ENCODE data around the gene MARF1.
A peak's percentile ranks its signal among the peaks of the same experiment; 100 is the strongest.
"Not testable (repeated sequence)": the region's sequence is repeated elsewhere in the genome, so short reads cannot be mapped to it uniquely, and the experiment has no call there.

Gene MARF1

GRCh38 chr16:15650698-15651171, 7.8 kb upstream of the MARF1 start:
- no peak for DNase-seq

- DNase-seq, result peak in 1 of 2 experiments; percentile 16
Measured at GRCh38 chr16:15650019-15650697, 7.2 kb upstream of the MARF1 start, which contains the start of gene NDE1. Gene NDE1 (plus strand): TSS chr16:15650245. CDS start chr16:15664779, 14,534 bp downstream.

GRCh38 chr16:15649727-15650018, 6.7 kb upstream of the MARF1 start:
- DNase-seq, result no peak

- DNase-seq, result not testable (repeated sequence)
Measured at GRCh38 chr16:15649311-15649710, 6.4 kb upstream of the MARF1 start.

- no peak for DNase-seq
Measured at GRCh38 chr16:15648135-15648730, 5.3 kb upstream of the MARF1 start.

GRCh38 chr16:15647294-15648014, 4.5 kb upstream of the MARF1 start:
- DNase-seq, result no peak

- DNase-seq, result not testable (repeated sequence)
Measured at GRCh38 chr16:15646557-15647293, 3.8 kb upstream of the MARF1 start.

GRCh38 chr16:15644962-15645465, 2.1 kb upstream of the MARF1 start:
- DNase-seq, result not testable (repeated sequence)

- no peak for DNase-seq
Measured at GRCh38 chr16:15644267-15644961, 1.5 kb upstream of the MARF1 start.

GRCh38 chr16:15643946-15644250, 944 bp upstream of the MARF1 start:
- no peak for DNase-seq

GRCh38 chr16:15642557-15643047, 352 bp downstream of the MARF1 start:
- DNase-seq, result no peak

- DNase-seq, result no peak
Measured at GRCh38 chr16:15641753-15642556, 999 bp downstream of the MARF1 start.

GRCh38 chr16:15640966-15641365, 2.0 kb downstream of the MARF1 start:
- no peak for DNase-seq

GRCh38 chr16:15639061-15639568, 3.8 kb downstream of the MARF1 start:
- no peak for DNase-seq

- no peak for DNase-seq
Measured at GRCh38 chr16:15636392-15636873, 6.5 kb downstream of the MARF1 start.

- DNase-seq, result no peak
Measured at GRCh38 chr16:15635926-15636325, 7.0 kb downstream of the MARF1 start.

GRCh38 chr16:15631730-15632409, 11.1 kb downstream of the MARF1 start:
- DNase-seq, result no peak

- no peak for DNase-seq
Measured at GRCh38 chr16:15621889-15622288, 21.1 kb downstream of the MARF1 start.

GRCh38 chr16:15621456-15621855, 21.5 kb downstream of the MARF1 start:
- DNase-seq, result no peak

GRCh38 chr16:15620611-15621195, 22.3 kb downstream of the MARF1 start:
- DNase-seq, result no peak

Data from cerebellar nuclear complex (tissue), 1 donor.